NCI-H2196 (cell line): ENCODE measurements around the gene ACVR2A.

ENCODE experiments used
- DNase-seq: peaks from one replicate; lab custom pipeline; 2025; ENCODE audit not compliant: unreplicated experiment; lab: John Stamatoyannopoulos, UW

Gene ACVR2A

DNA sequence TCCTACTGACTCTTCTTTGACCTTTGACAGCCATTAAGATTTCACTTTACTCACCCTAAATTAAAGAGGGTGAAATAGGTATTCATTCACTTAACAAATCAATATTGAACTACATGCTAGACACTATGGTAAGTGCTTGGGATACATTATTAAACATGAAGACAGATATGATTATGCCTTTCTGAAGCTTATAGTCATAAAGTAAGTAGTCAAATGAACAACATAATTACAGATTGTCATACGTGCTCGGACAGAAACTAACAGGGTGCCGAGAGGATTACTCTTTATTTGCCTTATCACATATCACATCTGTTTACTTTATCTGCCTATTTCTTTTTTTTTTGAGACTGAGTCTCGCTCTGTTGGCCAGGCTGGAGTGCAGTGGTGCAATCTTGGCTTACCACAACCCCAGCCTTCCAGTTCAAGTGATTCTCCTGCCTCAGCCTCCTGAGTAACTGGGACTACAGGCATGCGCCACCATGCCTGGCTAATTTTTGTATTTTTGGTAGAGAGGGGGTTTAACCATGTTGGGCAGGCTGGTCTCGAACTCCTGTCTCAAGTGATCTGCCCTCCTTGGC is 9.8 kb downstream of the ACVR2A start:
- DNase-seq = no peak

DNA sequence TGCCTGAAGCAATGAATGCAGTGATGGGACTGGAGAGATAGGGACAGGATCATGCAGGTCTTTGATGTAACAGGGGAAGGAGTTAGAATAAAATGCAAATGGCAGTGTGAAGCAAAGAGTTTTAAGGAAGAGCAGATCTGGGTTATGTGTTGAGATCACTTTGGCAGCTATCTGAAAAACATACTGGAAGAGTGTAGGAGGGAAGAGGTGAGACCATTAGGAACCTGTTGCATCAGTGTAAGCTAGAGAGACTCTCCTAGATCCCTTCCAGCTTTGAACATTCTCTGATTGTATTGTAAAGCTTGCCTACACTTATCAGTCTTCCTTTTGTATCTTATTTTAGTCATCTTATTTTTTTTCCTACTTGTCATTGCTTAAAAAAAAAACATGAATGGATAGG is 10.5 kb downstream of the ACVR2A start:
- no peak for DNase-seq

DNA sequence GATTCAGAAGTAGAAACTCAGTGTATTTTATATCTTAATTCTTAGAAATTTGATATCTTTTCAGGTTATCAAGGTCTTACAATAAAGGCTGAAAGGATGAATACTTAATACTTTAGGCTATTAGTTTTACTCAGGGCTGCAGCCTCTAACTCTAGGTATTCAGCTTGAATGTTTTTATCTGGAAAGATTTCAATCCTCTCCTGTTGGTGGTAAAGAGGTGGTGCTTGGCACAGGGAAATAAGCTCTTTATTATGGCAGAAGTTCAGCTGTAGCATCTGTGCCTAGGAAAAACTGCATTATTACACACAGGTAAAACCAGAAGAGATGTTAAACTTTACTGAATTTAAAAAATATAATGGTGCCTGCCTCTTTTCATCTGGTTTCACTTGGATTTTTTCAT is 11.1 kb downstream of the ACVR2A start:
- DNase-seq = no peak

- no peak for DNase-seq
These were observed 15.2 kb downstream of the ACVR2A start for GRCh38 chr2:147860009-147860408.

- DNase-seq = no peak
These were observed 18.2 kb downstream of the ACVR2A start for GRCh38 chr2:147862859-147863516.

- no peak for DNase-seq
These were observed 19.0 kb downstream of the ACVR2A start for GRCh38 chr2:147863835-147864234.

GRCh38 chr2:147865560-147865959 is 20.7 kb downstream of the ACVR2A start:
- DNase-seq = no peak

DNA sequence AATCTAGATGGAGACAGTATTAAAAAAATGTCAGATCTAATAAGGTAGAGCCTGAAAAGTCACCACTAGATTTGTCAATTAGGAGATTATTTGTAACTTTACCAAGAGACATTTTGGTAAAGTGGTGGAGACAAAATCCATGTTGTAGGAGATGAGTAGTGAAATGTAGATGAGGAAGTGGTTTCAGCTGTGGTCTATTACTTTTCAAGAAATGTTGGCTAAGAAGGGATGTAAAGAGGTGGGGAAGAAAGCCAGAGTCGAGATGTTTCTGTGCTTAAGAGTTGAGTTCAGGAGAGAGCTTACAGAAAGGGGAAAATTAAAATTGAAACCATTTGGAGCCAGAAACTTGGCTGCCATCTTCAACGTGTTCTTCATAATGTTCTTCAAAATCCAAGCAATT is 22.2 kb downstream of the ACVR2A start:
- DNase-seq = no peak

GRCh38 chr2:147869934-147870333 is 25.1 kb downstream of the ACVR2A start:
- DNase-seq = no peak

GRCh38 chr2:147872967-147873366 is 28.1 kb downstream of the ACVR2A start:
- DNase-seq = no peak

DNA sequence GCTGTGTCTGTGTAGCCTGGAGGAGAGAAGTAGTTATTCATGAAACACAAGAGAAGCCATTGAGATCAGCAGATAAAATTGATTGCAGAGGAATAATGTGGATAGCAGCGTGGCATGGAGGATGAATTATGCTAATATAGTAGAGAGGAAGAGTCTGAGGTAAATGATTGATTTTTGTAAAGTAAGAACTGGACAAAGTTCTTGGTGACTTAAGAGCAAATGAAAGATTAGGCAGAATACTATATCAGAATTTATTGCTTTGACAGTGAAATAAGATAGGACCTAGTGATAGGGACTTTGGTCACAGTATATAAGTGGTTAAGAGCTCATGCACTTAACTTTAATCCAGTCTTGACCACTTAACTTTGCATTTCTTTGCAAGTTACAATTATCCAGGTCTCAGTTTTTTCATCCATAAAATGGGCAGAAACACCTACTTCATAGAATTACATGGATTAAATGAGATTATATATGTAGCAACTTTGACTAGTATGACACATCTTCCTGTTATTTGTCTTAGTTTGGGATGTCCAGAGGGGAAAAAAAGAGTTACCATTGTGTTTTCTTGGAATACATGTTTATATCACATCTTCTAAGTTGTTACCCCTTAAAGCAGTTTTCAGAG is 29.1 kb downstream of the ACVR2A start:
- no peak for DNase-seq

DNA sequence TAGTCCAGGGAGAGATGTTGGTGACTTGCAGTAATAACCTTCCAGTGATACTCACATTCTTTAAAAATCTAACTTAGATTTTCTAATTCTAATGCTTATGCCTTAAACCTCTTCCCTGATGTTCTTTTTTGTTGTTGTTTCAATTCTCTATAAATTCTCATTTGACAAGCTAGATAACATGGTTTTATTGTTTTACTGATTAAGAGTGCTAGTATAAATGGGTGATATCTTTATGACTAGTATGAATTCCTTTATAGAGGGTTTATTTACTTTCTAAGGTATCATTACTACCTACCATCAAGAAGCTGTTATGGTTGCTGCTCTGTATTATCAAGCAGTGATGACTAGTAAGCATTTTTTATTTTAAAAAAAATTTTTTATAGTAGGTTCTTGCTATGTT is 35.0 kb downstream of the ACVR2A start:
- no peak for DNase-seq

- DNase-seq = no peak
These were observed 37.8 kb downstream of the ACVR2A start for GRCh38 chr2:147882631-147883030.

GRCh38 chr2:147884830-147885229 is 40.0 kb downstream of the ACVR2A start:
- no peak for DNase-seq

- DNase-seq = no peak
These were observed 41.3 kb downstream of the ACVR2A start for GRCh38 chr2:147886136-147886535.

GRCh38 chr2:147888680-147889079 is 43.9 kb downstream of the ACVR2A start:
- no peak for DNase-seq

- no peak for DNase-seq
These were observed 59.2 kb downstream of the ACVR2A start for GRCh38 chr2:147904051-147904450.

- no peak for DNase-seq
These were observed 64.3 kb downstream of the ACVR2A start for GRCh38 chr2:147909178-147909577.

DNA sequence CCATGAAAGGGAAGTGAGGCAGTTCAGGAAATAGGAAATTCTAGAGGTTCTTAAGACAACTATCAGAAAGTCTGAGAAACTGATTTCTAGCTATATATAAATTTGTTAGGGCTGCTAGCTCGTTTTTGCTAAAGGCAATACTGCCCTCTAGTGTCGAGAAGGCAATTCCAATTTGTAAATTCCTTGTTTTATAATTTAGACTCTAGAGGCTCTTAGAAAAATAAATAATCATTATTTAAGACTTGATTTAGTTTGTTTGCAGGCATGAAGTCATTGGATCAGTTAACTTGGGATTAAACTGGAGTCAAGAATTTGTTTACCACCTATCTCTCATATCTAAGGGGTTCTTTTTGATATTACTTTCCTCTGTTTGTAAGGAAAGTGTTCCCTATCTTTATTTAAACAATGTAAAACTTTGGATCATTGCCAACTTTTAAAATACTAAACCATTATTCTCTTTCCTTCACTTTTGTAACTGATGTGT is 66.2 kb downstream of the ACVR2A start:
- peak; percentile 80 for DNase-seq

- DNase-seq = peak; percentile 8
These were observed 69.1 kb downstream of the ACVR2A start for GRCh38 chr2:147913701-147914480.

DNA sequence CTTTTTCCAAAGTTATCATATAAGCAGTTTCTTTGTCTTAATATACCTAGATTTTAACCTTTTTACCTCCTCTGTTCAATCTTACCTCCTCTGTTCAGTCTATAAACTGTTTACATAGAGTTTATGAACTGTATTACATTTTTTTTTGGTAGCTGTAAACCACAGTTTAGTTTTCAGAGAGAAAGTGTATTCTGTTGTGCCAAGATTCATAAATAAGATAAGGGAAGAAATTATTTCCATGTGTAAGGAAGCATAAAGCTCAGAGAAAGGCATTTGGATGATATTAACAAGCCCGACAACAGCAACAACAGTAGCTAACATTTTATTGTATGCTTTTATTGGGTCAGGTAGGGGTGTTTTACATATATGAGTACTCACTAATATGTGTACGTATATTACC is 71.2 kb downstream of the ACVR2A start:
- DNase-seq = no peak

- no peak for DNase-seq
These were observed 71.9 kb downstream of the ACVR2A start for GRCh38 chr2:147916723-147917122.
